CD4-positive, CD25-positive, alpha-beta regulatory T cell (primary cell): ENCODE measurements around the gene GTF3C1. TPM values are rescaled to one million over a fixed set of nuclear protein-coding genes. Genes with fewer than 3 reads are reported as not detected.

Experiments
- ATAC-seq, 2 donors: fragments of 150-1000 bp; cut with Tn5 transposase; one replicate each; pipeline ENCODE4 v1.10.0; 2021; ENCODE audit warnings: low read depth in 2 of 2, moderate number of reproducible peaks in 2 of 2, moderate library complexity in 1 of 2
- DNase-seq, 3 donors: peaks; one replicate each; pipeline versions ENCODE4 v3.0.0 to v3.0.0-alpha.2; 2012 to 2022; ENCODE audit warnings: mixed read lengths in 1 of 3
- H3K27ac ChIP-seq: one replicate; pipeline ENCODE4 v1.7.0; 2013; ENCODE audit warnings: mild to moderate bottlenecking, low read length; ENCODE audit not compliant: insufficient read depth, poor library complexity, severe bottlenecking
- H3K27me3 ChIP-seq: one replicate; pipeline ENCODE4 v1.7.0; 2013; ENCODE audit warnings: low read length; ENCODE audit not compliant: control insufficient read depth, insufficient read depth
- H3K36me3 ChIP-seq: one replicate; pipeline ENCODE4 v1.7.0; 2013; ENCODE audit warnings: mild to moderate bottlenecking, low read length, moderate library complexity; ENCODE audit not compliant: control insufficient read depth, insufficient read depth
- H3K4me1 ChIP-seq: 2 replicates; pipeline ENCODE4 v1.7.0; 2013; ENCODE audit warnings: mild to moderate bottlenecking, low read length; ENCODE audit not compliant: insufficient read depth, control insufficient read depth, poor library complexity, severe bottlenecking
- H3K4me3 ChIP-seq: one replicate; pipeline ENCODE4 v1.7.0; 2013; ENCODE audit warnings: low read depth, mild to moderate bottlenecking, low read length, moderate library complexity
- H3K9me3 ChIP-seq, 2 experiments: 1 replicate in 1 of 2; 2 replicates in 1 of 2; pipeline ENCODE4 v1.7.0; 2013; ENCODE audit warnings: low read length in 2 of 2, mild to moderate bottlenecking in 1 of 2, moderate library complexity in 1 of 2; ENCODE audit not compliant: control insufficient read depth in 2 of 2
- H3K27ac Mint-ChIP-seq, 3 donors: one replicate each; pipeline ENCODE4 v1.8.0; 2020 to 2022; ENCODE audit warnings: mild to moderate bottlenecking in 3 of 3, mixed read lengths in 3 of 3, moderate library complexity in 2 of 3
- H3K27me3 Mint-ChIP-seq: one replicate; pipeline ENCODE4 v1.8.0; 2022; ENCODE audit warnings: mild to moderate bottlenecking, mixed read lengths
- H3K36me3 Mint-ChIP-seq: one replicate; pipeline ENCODE4 v1.8.0; 2020; ENCODE audit warnings: mixed read lengths
- H3K4me1 Mint-ChIP-seq, 4 donors: one replicate each; pipeline ENCODE4 v1.8.0; 2020 to 2022; ENCODE audit warnings: mixed read lengths in 4 of 4, mild to moderate bottlenecking in 1 of 4
- H3K4me3 Mint-ChIP-seq, 4 donors: one replicate each; pipeline ENCODE4 v1.8.0; 2020 to 2022; ENCODE audit warnings: mild to moderate bottlenecking in 4 of 4, mixed read lengths in 4 of 4, moderate library complexity in 3 of 4
- H3K9me3 Mint-ChIP-seq, 7 donors: one replicate each; pipeline ENCODE4 v1.8.0; 2020 to 2022; ENCODE audit warnings: mixed read lengths in 7 of 7, mild to moderate bottlenecking in 3 of 7, moderate library complexity in 2 of 7
- polyA plus RNA-seq, 4 donors: library from polyadenylated mRNA; unstranded; fragments of 300-500 nt; fragmentation: Illumina TruSeq; gene quantifications; one replicate each; pipeline ENCODE4 v1.2.3, GENCODE V29; 2021
- total RNA-seq: library from RNA; stranded (reverse); gene quantifications from one replicate; pipeline ENCODE4 v1.2.3, GENCODE V29; 2022

The GTF3C1 gene
- total and polyA plus RNA-seq, 5 donors from 2014 or later = 14.9 to 57.2 (median 21.2) TPM

DNA sequence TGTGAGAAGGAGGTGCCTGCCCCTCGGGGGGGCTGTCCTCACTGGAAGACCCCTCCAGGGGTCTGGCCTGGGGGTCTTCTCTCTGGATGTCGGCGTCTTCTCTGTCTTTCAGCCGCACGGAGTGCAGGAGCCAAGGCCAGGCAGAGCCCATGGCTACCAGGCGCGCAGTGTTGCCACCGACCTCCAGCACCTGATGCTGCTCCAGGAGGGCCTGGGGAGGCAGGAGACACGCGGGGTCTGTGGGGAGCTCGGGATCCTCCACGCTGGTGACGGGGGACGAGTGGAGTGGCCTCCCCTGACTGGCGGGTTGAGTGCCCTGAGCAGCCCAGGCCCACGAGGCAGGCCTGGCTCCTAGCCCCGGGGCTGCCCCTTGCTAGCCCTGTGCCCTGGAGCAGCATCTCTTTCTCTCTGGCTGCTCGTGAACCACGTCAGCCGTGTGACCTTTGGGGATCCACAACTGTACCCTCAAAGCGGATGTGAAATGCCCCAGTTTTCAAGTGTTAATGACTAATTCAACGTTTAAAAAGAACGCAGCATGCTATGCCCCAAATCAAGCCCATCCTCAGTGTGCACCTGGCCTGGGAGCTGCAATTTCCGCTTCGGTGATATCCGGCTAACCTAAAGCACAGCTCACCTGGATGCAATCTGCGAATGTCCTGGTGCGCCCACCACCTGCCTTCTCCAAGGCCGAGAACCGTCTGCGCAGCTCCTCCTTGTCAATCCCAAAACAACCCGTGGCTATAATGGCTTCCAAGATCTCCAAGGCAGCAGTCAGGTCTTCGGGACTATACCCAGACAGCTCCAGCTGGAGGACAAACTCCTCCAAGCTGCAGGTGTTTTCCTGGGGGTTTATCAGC is 84.9 kb downstream of the GTF3C1 start:
- Histone ChIP-seq H3K27me3 (no peaks in the 10 kb centered on the region), H3K4me1 (peaks cover 17% of the 10 kb centered on the region), H3K9me3 (no peaks in the 10 kb centered on the region), H3K36me3 (peaks cover 67% of the 10 kb centered on the region), H3K27ac (no peak overlapping the region), H3K4me3 (no peak overlapping the region)
- H3K4me3 Mint-ChIP-seq = no peak overlapping the region
- no peaks in the 10 kb centered on the region for H3K9me3 Mint-ChIP-seq
- H3K27ac Mint-ChIP-seq = peak overlapping the region; percentile 26 to 57 (median 46)
- DNase-seq = no peak
- peaks cover 0 to 13% (median 7%) of the 10 kb centered on the region in 4 donors for H3K4me1 Mint-ChIP-seq
- no peak for ATAC-seq
- H3K27me3 Mint-ChIP-seq = no peaks in the 10 kb centered on the region
- H3K36me3 Mint-ChIP-seq = peaks cover 25% of the 10 kb centered on the region

DNA sequence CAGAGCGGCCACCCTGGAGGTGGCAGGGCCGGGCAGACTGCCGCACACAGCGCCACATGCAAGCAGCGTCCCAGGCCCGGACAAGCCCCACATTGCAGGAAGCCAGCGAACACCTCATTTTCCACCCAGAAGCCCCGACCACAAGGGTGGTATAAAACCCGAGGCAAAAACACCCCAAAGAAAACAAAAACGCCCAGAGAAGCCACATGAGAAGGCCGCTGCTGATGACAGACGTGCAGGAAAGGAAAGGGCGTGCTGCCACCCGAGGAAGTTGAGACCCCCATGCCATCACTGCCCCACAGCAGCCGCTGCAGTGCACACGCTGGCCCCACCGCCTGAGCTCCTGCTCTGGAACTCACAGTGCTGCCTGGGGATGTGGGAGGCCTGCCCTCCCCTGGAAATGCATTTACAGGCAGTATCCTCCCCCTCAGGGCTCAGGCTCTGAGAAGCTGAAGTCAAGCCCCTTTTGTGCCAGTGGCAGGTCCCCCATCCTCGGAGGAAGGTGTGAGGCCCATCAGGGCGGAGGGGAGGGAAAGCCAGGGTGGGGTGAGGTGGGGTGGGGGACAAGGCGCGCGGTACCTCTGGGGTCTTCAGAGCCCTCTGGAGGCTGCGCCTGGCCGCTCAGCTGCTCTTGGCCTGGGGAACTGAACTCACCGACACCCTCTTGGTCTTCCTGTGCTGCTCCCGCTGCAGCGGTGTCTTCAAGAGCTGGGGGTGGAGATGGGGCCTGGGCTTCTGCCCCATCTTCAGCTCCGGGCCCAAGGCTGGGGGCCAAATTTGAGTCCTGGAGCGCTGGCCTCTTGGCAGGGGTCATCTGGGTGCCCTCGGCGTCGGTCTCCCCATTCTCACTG is 85.7 kb downstream of the GTF3C1 start:
- peaks cover 0 to 19% (median 9%) of the 10 kb centered on the region in 4 donors for H3K4me1 Mint-ChIP-seq
- peak; percentile 20 to 27 for ATAC-seq

DNA sequence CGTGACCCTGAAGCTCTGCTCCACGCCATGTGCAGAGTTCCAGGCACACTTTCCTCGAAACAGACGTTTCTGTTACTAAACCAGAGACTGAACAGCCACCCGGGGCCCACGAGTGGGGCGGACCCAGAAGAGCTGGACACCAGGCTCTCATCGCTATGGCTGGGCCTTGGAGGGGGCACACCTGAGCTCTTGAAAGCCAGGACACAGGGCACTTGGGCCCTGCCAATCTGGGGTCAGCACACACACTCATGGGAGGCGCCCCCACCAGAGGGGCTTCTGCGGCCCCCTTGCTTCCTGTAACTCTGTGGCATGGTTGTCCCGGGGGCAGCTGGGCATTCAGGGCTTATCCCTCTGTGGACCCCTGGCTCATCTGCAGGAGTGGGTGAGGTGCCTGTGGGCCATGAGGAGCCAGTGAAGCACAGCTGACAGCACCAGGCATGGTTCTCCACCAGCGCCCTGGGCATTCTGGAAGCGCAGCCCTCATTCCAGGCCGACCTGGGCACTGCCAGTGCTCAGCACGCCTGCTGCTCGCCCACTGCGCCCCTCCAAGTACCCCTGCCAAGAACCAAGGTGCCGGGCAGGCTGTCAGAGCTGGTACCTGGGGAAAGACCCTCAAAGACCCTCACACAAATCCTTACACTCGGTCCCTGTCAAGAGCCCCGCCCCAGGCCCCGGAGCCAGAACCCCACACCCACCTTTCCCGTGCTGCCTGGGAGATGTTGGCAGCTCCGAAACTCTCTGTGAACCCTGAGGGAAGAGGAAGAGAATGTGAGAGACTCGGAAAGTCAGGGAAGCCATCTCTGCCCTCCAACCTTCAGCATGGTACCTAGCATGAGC is 86.6 kb downstream of the GTF3C1 start:
- H3K27ac Mint-ChIP-seq = peak overlapping the region; percentile 9 to 85 (median 81)
- peaks cover 0 to 19% (median 9%) of the 10 kb centered on the region in 4 donors for H3K4me1 Mint-ChIP-seq
- H3K4me3 Mint-ChIP-seq = peak overlapping the region in 3 of 4 donors; percentile 15 to 73 (median 54)
- peaks cover 17% of the 10 kb centered on the region for H3K36me3 Mint-ChIP-seq
- peaks cover 0 to 1% (median 0%) of the 10 kb centered on the region in 7 donors for H3K9me3 Mint-ChIP-seq
- H3K9me3 ChIP-seq = no peaks in the 10 kb centered on the region
- peak overlapping the region; percentile 39 for H3K27ac ChIP-seq
- H3K36me3 ChIP-seq = peaks cover 49% of the 10 kb centered on the region
- H3K4me1 ChIP-seq = peaks cover 17% of the 10 kb centered on the region
- no peak for DNase-seq
- no peaks in the 10 kb centered on the region for H3K27me3 Mint-ChIP-seq
- no peaks in the 10 kb centered on the region for H3K27me3 ChIP-seq
- ATAC-seq = no peak
- no peak overlapping the region for H3K4me3 ChIP-seq

More for the DNA sequence above, 85.7 kb downstream of the GTF3C1 start:
- Histone ChIP-seq H3K36me3 (peaks cover 58% of the 10 kb centered on the region), H3K4me3 (no peak overlapping the region), H3K9me3 (no peaks in the 10 kb centered on the region), H3K4me1 (peaks cover 17% of the 10 kb centered on the region), H3K27me3 (no peaks in the 10 kb centered on the region), H3K27ac (peak overlapping the region; percentile 39)
- DNase-seq = peak in 2 of 3 donors; percentile 43 to 52
- H3K27me3 Mint-ChIP-seq = no peaks in the 10 kb centered on the region
- H3K27ac Mint-ChIP-seq = peak overlapping the region; percentile 17 to 85 (median 81)
- H3K36me3 Mint-ChIP-seq = peaks cover 25% of the 10 kb centered on the region
- peak overlapping the region; percentile 36 to 83 (median 67) for H3K4me3 Mint-ChIP-seq
- H3K9me3 Mint-ChIP-seq = no peaks in the 10 kb centered on the region

DNA sequence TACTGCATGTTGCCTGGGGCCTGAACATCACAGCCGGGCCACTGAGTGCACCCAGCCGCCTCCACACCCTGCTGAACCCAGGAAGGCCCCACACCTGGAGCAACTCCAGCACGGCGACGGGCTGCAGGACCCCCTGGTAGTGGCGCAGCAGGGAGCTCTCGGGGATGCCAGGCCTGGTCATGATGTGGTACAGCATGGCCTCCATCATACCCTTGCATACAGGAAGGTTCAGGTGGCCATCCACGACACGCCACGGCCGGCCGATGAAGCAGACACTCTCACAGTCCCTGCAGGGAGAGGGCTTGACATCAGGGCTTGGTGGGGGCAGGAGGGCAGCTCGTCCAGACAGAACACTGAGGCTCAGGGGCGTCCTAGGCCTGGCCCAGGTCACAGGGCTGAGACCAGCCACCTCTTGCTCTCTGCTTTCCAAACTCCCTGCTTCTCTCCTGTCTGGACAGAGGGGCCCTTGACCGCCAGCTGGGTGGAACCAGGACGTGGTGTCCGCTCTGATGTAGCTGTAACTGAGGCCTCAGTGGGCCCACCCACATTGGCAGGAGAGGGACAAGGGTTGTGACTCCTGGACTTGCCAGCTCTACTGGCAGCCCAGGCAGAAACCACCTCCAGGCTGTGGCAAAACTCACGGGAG is 87.4 kb downstream of the GTF3C1 start:
- Mint-ChIP-seq H3K36me3 (peaks cover 13% of the 10 kb centered on the region), H3K27ac (peak overlapping the region in 1 of 3 donors; percentile 51), H3K4me3 (peak overlapping the region in 1 of 4 donors; percentile 54), H3K9me3 (peaks cover 0 to 1% (median 0%) of the 10 kb centered on the region in 7 donors), H3K27me3 (no peaks in the 10 kb centered on the region), H3K4me1 (peaks cover 0 to 20% (median 11%) of the 10 kb centered on the region in 4 donors)
- Histone ChIP-seq H3K27ac (no peak overlapping the region), H3K9me3 (no peaks in the 10 kb centered on the region), H3K4me3 (no peak overlapping the region), H3K4me1 (peaks cover 17% of the 10 kb centered on the region), H3K36me3 (peaks cover 42% of the 10 kb centered on the region), H3K27me3 (no peaks in the 10 kb centered on the region)
- ATAC-seq = no peak
- DNase-seq = no peak

DNA sequence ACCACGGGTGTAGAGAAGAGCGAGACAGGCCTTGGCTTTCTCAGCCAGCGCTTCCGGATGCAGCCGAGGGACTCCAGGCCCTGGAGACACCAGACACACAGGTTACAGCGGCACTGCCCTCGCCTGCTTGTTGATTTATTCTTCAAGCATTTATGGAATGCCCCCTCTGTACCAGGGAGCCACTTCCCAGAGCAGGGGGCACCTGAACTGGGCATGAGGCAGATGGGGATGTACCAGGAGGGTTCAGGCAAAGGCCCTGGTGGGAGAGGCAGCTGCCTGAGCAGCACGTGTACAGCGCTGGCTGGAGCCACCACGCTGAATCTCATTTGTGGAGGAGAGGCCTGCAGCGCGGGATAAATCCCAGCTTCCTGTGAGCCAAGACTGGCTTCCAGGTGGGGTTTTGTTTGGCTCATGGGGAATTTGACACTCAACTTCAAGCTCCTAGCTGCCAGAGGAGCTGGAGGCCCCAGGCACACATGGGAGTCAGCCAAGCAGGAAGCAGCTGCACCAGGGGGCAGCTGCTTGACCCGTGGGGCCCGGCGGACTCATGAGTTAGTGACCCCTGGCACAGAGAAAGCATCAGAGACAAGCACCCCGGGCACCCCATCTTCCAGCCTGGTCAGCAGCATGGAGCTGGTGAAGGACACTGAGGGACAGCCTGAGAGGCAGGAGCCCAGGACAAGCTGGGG is 88.1 kb downstream of the GTF3C1 start:
- no peak for DNase-seq
- Histone ChIP-seq H3K27me3 (no peaks in the 10 kb centered on the region), H3K4me3 (no peak overlapping the region), H3K9me3 (no peaks in the 10 kb centered on the region), H3K36me3 (peaks cover 35% of the 10 kb centered on the region), H3K4me1 (peaks cover 24% of the 10 kb centered on the region), H3K27ac (no peak overlapping the region)
- H3K4me3 Mint-ChIP-seq = peak overlapping the region in 1 of 4 donors; percentile 31
- peaks cover 0 to 26% (median 17%) of the 10 kb centered on the region in 4 donors for H3K4me1 Mint-ChIP-seq
- H3K36me3 Mint-ChIP-seq = peaks cover 13% of the 10 kb centered on the region
- no peak for ATAC-seq
- H3K9me3 Mint-ChIP-seq = peaks cover 0 to 1% (median 0%) of the 10 kb centered on the region in 7 donors
- no peaks in the 10 kb centered on the region for H3K27me3 Mint-ChIP-seq
- peak overlapping the region in 1 of 3 donors; percentile 55 for H3K27ac Mint-ChIP-seq

DNA sequence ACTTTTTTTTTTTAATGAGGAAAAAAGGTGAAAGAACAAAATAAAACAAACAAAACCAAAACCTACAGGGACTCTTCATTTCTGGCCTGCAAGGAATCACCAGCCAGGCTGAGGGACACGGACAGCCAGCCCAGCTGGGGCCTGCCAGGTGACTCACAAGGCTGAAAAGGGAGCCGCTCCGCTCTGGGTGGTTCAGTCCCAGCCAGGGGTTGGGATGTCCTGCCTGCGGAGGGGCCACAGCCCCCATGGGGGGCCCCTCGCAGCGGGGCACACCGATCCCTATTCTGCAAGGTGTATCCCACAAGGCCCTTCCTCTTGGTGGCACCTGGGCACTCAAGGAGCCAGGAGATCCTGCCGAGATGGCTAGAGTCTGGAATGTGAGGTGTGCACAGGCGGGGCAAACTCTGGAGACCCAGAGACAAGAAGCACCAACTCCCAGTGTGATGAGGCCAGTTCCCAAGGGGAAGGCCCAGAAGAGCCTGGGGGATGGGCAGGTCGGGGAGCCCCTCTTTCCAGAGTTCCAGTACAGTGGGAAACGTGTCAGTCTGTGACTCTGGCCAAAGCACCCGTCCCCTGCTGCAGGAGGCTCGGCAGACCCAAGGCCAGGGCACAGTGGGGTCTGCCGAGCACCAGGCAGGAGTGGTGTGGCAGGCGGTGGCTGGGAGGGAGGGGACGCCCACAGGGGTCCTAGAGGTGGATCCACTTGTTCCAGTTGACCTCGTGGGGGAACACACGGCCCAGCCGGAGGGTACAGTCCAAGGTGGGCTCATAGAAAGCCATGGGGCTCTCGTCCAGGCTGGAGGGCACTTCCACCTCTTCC is 88.8 kb downstream of the GTF3C1 start:
- H3K27ac Mint-ChIP-seq = no peak overlapping the region
- peak overlapping the region in 1 of 4 donors; percentile 31 for H3K4me3 Mint-ChIP-seq
- H3K4me1 ChIP-seq = peaks cover 30% of the 10 kb centered on the region

More for the DNA sequence above, 88.8 kb downstream of the GTF3C1 start:
- ATAC-seq (no peak), DNase-seq (no peak)
- Histone ChIP-seq H3K9me3 (no peaks in the 10 kb centered on the region), H3K27ac (no peak overlapping the region), H3K36me3 (peaks cover 28% of the 10 kb centered on the region), H3K4me3 (no peak overlapping the region), H3K27me3 (no peaks in the 10 kb centered on the region)
- Mint-ChIP-seq H3K27me3 (no peaks in the 10 kb centered on the region), H3K36me3 (peaks cover 9% of the 10 kb centered on the region), H3K9me3 (peaks cover 0 to 1% (median 0%) of the 10 kb centered on the region in 7 donors), H3K4me1 (peaks cover 5 to 31% (median 22%) of the 10 kb centered on the region in 4 donors)
